GM19455 (cell line): ENCODE measurements around the gene BABAM1.

Experiments used
- ATAC-seq: cut with Tn5 transposase; IDR thresholded peaks from one replicate; pipeline ENCODE4 v1.9.1; 2021; ENCODE audit not compliant: unreplicated experiment

BABAM1 gene

DNA sequence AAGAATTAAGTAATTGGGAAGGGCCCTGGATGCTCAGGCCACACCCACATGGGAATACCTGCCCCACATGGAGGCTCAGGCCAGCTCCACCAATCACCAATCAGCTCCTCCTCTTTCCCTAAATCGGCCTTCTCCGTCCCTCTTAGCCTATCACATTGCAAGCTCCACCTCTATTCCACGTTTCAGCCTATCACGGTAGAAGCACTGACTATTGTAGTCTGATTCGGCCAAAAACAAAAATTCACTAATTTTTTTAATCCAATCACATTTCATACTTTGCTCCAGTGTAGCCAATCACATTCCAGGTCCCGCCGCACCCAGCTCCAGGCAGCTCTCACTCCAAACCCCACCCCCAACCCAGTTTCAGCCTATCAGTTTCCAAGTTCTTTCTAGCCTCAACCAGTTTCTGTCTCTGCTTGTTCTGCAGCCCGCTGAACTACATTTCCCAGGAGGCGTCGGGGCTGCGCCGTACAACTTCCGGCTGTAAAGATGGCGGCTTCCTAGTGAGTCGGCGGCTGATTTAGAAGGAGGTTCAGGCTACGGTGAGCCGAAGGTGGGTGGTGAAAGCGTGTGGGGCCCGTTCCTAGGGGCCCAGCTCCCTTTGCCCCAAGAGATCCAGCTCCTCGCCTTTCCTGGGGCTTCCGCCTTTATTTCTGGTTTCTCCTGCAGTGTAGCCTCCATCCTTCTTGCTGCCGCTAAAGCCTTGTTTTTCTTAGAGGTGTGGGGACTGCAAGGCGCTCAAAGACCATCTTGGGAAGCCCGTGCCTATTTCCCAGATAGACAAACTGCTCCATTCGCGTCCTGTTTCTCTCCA lies at the start of gene BABAM1:
BABAM1 (plus strand) TSS at position 469 of the 814 bp plus-strand sequence. CDS start 1,364 bp downstream, outside the sequence.
- ATAC-seq: peak; percentile 88

DNA sequence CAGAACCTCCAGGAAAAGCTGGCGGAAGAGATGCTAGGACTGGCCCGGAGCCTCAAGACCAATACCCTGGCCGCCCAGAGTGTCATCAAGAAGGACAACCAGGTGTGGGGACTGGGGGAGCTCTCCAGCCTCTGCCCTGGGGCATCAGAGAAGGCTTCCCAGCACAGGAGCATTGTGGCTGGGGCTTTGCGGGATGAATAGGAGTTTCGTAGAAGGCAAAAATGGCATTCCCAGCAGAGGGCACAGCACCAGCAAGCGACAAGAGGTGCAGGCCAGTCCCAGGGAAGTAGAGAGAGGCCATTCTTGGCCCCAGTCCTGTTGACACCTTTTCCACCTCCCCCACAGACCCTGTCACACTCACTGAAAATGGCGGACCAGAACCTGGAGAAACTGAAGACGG lies 48.0 kb upstream of the BABAM1 start:
- ATAC-seq: no peak

DNA sequence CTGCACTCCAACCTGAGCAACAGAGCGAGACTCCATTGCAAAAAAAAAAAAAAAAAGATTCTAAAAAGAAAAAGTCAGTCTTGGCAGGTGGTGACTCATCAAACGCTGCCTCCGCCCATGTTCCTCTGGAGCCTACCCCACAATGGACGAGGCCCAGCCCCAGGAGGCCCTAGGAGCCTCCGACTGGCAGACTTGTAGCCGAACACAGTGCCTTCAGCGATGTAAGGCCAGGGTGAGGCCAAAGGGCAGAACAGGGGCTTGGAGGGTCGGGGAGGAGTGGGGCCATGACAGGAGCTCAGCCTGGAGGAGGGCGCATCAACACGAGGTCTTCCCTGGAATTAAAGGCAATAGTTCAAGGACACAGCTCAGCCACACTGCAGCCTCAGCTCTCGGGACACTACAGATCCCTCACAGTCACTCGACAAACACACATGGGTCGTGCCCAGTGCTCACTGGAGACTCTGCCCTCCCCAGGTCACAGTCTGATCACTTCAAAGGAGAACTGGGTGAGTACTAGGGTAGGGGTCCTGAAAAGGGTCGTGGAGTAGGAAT lies 47.0 kb upstream of the BABAM1 start:
- ATAC-seq: no peak

DNA sequence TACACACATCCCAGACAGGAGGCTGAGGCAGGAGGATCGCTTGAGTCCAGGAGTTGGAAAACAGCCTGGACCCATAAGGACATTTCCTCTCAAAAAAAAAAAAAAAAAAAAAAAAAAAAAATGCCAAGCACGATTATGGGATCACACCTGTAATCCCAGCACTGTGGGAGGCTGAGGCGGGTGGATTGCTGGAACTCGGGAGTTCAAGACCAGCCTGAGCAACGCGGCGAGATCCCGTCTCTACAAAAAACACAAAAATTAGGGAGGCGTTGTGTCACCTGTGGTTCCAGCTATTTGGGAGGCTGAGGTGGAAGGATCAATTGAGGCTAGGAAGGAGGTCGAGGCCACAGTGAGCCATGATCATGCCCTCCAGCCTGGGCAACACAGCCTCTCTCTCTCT lies 42.2 kb upstream of the BABAM1 start:
- ATAC-seq: no peak

DNA sequence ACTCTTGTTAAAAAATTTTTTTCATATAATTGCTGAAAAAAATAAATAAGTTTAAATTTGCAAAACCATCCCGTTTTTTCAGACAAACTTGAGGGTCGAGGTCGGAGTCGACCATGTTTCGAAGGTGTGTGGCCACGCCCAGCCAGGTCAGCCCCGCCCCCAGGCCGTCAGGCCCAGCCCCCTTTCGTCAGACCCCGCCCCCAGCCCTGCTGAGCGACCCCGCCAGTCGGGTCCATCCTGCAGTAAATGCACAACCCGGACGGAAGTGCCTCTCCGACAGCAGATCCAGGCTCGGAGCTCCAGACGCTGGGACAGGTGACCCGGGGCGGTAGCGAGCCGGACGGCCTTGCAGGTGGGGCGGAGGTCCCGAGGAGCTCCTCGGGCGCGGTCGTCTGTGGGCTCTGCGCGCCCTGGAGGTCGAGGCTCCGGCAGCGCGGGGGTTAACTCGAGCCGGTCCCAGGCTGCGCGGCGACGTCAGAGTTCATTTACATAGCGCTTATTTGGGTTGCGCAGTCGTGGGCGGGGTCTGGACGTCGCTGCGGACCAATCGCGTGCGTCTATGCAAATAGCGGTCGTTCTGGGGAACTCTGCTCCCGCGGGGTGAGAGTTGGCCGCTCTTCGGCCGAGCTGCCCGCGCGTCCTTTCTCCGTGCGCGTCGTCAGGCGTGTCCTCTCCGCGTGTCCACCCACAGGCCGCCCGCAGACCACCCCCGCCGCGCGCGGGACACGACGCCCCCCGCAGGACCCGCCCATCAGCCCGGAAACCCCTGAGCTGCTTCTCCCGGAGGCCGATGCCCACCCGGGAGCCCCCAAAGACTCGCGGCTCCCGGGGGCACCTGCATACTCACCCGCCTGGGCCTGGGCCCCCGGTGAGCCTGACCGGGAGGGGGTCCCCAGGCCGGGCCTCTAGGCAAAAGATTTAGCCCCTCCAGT lies 41.0 kb upstream of the BABAM1 start, which contains the start of gene OCEL1:
OCEL1 (plus strand) TSS at position 225 of the 932 bp plus-strand sequence; CDS start at position 247, 22 bp downstream.
- peak; percentile 87 for ATAC-seq

DNA sequence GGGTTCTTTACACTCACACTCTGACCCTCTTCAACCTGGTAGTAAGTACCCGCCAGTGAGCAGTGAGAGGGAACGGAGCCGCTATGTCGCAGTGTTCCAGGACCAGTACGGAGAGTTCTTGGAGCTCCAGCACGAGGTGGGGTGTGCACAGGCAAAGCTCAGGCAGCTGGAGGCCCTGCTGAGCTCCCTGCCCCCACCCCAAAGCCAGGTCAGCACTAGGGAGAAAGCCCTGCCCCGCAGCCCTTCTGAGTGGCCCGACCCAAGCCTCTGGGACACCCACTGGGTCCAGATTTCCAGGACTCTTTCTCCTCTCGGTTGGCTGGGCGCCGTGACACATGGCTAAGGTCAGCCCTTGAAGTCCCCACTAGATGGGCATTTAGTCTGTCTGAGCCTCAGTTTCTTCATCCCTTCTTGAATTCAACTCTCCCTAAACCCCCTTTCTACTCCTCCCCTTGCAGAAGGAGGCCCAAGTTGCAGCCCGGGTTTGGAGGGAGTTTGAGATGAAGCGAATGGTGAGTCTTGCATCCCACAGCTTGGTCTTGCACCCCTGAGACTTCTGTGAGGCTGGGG lies 39.4 kb upstream of the BABAM1 start:
- no peak for ATAC-seq

DNA sequence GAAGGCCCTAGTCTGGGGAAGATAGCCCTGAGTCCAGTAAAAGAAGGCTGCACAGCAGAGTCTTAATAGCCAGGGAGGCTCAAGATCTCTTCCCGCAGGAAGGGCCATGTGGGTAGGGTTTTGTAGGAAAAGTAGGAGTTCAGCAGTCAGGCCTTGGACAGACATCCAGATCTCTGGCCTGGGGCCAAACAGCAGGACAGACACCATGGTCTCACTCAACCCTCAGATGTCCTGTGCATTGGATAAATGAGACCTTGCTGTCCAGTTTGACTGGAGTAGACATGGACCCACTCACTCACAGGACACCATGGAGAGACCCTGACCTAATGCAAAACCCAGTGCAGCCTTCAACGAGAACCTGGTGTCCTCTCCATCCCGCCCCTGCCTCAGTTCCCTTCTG lies 37.4 kb upstream of the BABAM1 start:
- no peak for ATAC-seq

DNA sequence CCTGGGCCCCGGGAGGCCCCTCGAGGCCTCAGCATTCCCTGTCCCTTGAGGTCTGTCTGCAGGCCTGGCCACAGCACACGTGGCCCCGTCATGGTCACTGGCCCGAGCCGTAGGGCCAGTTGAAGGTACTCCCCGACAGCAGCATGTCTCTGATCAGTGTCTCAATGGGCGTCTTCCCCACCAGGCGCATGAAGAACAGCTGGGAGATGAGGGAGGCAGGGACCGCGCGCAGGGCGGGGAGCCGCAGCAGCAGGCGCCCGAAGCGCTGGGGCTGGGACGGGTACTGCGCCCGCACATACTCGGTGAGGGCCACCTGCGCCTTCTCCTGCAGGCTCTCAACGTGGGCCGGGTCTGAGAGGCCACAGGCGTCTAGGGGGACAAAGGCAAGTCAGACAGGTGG lies 35.0 kb upstream of the BABAM1 start:
- no peak for ATAC-seq

DNA sequence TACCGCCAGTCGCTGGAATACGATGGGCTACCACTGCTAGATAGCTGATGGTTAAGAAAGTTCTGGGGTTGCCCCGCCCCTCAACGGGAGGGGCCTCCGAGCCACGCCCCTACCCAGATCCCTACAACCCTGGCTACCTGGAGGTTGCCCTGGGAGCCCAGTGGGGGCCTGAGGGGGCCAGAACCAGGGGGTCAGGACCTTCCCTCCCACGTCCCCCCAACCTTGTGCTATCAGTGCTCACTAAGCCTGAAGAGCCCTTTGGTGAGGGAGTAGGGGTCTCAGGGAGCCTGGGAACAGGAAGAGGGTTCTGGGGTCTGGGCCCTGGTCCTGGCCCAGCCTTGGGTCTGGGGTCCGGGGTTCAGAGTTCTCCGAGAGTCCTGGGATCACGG lies 32.3 kb upstream of the BABAM1 start:
- ATAC-seq: no peak

DNA sequence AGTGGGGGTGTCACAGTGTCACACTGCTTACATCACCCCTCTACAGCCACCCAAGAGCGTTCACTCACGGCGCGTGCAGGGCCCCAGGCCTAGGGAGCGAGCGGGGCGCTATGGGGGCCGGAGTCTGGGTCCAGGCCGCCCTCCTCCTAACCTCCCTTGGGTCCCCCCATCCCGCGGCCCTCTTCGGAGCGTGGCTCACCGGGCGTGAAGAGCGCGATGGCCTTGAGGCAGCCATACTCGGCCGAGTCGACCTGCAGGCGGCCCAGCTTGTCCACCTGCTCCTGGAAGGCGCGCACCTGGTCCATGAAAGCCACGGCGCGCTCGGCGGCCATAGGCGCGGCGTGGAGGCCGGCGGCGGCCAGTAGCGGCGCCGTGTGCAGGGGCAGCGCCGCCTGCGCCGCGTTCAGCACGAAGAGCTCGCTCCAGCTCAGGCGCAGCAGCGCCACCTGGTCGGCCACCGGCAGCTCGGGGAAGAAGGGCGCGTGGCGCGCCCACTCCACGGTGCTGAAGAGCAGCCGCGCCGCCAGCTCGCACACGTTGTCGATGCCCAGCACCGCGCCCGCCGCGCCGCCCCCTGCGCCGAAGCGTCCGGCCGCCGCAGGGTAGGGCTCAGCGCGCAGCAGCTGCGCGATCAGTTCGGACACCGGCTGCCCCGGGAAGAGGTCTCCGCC lies 31.8 kb upstream of the BABAM1 start:
- ATAC-seq: no peak

DNA sequence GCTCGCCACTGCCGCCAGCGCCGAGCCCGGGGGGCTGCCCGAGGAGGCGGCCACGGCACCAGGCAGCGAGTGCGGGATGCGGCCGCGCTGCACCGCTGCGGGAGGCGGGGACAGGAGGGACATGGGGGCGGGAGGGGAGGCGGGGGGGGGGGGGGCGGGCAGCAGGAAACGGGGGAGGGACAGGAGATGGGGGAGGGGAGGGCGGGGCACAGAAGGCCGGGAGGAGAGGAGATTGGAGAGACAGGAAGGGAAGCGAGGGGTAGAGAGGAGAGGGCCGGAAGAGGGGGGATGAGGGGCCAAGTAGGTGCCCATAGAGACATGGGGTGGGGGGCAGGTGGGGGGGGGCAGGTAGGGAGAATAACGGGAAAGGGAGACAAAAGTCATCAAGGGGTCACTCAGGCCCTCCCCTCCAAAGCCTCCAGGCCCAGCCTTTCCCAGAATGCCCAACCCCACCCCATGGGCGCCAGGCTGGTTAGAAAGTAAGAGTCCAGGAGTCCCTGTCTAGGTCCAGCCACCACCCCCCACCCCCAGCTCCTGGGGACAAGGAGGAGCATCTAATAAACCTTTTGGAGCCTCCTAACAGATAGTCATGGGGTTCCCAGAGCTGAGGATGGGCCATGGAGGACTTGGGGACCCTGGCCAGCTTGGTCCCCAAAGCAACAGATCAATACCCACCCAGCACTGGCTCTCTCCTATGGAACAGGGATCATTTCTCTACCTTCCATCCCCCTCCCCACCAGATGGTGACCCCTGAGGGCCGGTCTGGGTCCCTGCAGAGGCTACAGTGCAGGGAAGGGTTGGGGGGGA lies 31.1 kb upstream of the BABAM1 start:
- ATAC-seq: no peak

DNA sequence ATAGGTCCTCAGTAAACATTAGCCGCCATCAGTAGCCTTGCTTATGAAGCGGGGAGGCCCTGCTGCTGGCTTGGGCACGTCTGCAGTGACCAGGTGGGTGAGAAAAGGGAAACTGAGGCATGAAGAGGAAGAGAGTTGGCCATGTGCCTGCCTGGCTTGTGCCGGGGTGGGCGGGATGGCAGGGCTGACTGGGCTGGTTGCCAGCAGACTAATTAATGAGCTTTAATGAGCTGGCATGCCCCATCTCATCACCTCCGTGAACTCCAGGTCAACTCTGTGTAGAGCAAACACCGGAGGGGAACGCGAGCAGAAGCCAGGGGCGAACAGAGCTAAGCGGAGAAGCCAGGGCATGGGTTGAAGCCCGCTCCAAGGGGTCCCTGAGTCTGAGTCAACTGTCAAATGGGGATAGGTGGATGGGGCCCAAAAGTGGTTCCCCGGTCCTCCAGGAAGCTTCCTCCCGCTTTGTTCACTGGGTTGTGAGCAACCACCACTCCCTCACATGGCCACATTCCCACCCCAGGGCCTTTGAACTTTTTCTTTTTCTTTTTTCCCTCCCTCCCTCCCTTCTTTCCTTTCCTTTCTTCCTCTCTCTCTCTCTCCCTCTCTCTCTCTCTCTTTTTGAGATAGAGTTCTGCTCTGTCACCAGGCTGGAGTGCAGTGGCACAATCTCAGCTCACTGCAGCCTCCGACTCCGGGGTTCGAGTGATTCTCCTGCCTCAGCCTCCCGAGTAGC lies 30.3 kb upstream of the BABAM1 start:
- ATAC-seq: no peak

DNA sequence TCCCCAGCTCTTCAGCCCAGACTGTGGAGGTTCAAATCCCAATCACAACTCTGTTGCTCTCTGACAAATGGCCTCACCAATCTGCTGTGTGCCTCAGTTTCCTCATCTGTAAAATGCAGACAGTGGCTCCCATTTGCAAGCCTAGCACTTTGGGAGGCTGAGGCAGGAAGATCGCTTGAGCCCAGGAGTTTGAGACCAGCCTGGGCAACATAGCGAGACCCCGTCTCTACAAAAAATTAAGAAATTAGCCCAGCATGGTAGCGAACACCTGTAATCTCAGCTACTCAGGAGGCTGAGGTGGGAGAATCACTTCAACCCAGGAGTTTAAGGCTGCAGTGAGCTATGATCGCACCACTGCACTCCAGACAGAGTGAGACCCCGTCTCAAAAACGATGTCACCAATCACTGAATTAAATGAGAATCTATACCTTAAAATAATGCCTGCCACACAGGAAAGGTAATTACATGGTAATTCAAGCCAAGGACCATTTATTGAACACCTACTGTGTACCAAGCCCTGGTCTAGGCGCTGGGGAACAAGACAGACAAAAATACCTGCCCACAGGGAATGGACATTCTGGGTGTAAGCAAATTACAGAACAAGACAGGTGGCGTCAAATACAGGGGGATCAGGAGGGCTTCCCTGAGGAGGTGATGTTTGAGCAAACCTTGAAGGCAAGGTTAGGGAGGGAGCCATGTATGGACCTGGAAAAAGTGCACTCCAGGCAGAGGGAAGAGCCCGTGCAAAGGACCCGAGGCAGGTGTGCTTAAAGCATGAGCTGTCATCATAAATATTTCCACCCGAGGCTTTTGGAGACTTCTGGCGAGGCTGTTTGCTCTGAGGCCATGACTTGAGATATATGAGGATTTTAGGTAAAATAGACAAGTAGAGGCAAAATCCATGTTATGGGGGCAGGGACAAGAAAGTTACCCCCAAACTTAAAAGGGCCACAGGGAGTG lies 29.2 kb upstream of the BABAM1 start:
- ATAC-seq: no peak

DNA sequence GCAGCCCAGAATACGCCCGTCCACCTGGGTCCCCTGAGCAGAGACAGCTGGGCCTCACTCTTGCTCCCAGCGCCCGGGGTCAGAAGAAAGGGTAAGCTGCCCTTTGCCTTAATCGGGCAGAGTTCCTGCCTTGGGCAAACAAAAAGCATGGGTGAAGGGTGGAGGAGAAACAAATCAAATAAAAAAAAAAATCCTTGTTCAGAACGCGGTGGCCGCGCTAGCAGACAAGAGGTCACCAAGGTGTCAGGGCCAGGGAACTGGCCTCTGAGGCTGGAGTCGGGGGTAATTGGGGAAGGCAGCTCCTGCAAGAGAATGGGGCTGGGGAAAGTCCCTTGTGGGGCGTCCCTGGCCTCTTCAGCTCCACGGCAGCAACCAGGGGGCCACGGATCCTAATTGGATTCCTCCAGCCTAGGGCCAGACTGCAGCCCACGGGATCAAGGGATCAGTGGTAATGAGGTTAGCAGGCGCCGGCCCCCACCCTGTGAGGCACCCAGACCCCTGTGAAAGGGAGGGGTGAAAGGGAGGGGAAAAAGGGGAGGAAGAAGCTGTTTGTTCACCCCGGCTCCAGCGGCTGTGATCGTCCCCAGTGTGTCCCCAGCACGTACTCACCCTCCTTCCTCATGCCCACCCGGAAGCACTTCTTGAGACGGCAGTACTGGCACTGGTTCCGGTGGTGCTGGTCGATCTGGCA lies 27.0 kb upstream of the BABAM1 start:
- no peak for ATAC-seq

DNA sequence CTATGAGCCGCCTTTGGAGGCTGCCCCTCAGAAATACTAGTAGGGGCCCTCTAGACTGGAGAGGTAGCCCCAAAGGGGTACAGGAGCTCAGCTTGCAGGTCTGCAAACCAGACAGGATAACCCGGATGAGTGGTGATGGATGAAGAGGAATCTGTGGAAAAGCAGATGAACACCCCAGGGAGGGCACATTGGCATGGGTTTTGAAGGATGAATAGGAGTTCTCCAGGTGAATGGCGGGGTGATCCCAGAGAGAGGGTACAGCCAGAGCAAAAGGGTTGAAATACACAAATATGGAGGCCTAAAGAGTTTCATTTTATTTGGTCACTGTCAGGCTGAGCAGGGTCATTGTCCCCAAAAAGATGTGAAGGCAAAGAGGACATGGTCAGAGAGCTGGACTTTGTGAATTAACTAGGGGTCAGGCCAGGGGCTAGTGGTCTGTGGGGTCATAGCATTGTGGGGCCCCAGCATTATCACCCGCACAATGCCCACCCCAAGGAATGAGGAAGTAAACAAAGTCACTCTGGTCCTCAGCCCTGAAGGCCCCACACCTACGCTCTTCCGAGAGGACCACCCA lies 26.3 kb upstream of the BABAM1 start:
- no peak for ATAC-seq

DNA sequence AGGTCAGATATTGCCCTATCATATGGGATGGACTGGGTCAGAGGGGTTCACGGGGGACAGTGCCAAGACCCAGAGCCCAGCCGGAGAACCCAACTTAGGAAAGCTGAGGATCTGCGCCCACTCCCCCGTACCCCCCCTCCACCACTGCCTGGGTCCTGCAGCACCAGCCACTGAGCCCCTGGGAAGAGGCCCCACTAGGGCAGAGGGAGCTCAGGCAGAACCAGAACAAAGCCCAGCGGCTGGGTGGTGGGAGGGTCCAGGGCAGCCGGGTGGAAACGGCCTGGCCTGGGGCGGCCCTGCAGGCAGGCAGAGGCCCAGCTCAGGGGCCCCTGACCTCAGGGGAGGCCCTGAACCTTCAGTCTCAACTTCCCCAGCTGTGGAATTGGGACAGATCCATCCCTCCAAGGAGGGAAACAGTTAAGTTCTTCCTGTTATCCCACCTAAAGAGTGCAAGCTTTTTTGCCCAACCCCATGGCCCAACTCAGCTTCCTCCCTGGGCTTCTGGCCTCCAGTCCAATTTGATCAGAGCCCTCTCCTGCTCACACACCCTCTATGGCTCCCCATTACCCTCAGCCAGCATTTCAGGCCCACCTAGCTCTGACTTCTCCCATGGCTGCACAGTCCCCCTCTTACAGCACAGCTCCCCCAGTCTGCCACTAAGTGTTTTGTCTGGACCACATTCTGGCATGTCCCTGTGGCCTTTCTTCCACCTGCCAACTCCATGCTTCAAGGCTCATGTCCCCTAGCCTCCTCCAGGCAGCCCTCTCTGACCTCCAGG lies 24.6 kb upstream of the BABAM1 start:
- no peak for ATAC-seq
